HAP-1 (cell line): ENCODE data around the gene PDK4.

Experiments used
- DNase-seq, 2 experiments: peaks; one replicate each; pipeline ENCODE4 v3.0.0-alpha.2; 2016 to 2020; ENCODE audit warnings: low spot score in 2 of 2
- H3K27me3 ChIP-seq: fragments of 250-450 bp; sonication (Bioruptor Pico); 2 replicates; pipeline ENCODE4 v1.5.1; 2020; ENCODE audit warnings: low read depth, mild to moderate bottlenecking, moderate library complexity
- H3K36me3 ChIP-seq: fragments of 250-450 bp; sonication (Bioruptor Pico); replicated peaks from 2 replicates; pipeline ENCODE4 v1.5.1; 2020; ENCODE audit warnings: mild to moderate bottlenecking
- H3K4me1 ChIP-seq: fragments of 250-450 bp; sonication (Bioruptor Pico); 2 replicates; pipeline ENCODE4 v1.5.1; 2020; ENCODE audit warnings: mild to moderate bottlenecking
- H3K4me3 ChIP-seq: fragments of 250-450 bp; sonication (Bioruptor Pico); 2 replicates; pipeline ENCODE4 v1.5.1; 2020; ENCODE audit warnings: mild to moderate bottlenecking, moderate library complexity
- H3K9me3 ChIP-seq: fragments of 250-450 bp; sonication (Bioruptor Pico); 2 replicates; pipeline ENCODE4 v1.5.1; 2020; ENCODE audit warnings: mild to moderate bottlenecking, moderate library complexity
- in situ Hi-C: fragments of 300-500 bp; cut with MboI; formaldehyde crosslinking; loops from 3 replicates; pipeline ENCODE4 v1.14.3; 2020; ENCODE audit warnings: low sequenced_read_pairs, inconsistent platforms, mixed read lengths

The PDK4 gene

GRCh38 chr7:95545007-95545615 lies 51.2 kb downstream of the PDK4 start:
- Histone ChIP-seq H3K9me3 (no peaks in the 10 kb centered on the region), H3K4me3 (no peak overlapping the region), H3K36me3 (no peaks in the 10 kb centered on the region), H3K27me3 (peaks cover 9% of the 10 kb centered on the region; the same call in 1 of the 2 replicates), H3K4me1 (no peaks in the 10 kb centered on the region)
- peak in 1 of 2 experiments; percentile 22 for DNase-seq
- in situ Hi-C loops = loop anchor here (25.0 kb wide), 1 partner anchor 317 kb away; no protein-coding TSS in a partner anchor

DNA sequence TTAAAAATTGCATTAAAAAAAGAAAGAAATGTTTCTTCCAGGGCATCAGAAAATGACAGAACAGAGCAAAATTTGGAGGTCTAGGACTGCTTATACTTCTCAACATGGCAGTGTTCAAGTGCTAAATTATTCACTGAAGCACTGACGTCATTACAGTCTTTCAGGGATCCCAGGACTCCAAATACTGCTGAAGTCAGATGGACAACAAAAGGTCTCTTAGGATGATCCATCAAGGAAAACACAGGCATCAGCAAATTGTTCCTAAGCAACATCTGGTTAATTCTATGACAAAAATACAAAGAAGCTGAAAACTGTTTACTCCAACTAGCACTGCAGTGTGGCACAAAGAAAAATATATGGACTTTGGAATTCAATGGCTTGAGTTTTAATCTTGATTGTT lies 52.1 kb downstream of the PDK4 start:
- Histone ChIP-seq H3K27me3 (peaks cover 9% of the 10 kb centered on the region; the same call in 1 of the 2 replicates), H3K4me3 (no peak overlapping the region), H3K9me3 (no peaks in the 10 kb centered on the region), H3K36me3 (no peaks in the 10 kb centered on the region), H3K4me1 (no peaks in the 10 kb centered on the region)
- no peak for DNase-seq
- in situ Hi-C loops = loop anchor here (25.0 kb wide), 1 partner anchor 318 kb away; no protein-coding TSS in a partner anchor

DNA sequence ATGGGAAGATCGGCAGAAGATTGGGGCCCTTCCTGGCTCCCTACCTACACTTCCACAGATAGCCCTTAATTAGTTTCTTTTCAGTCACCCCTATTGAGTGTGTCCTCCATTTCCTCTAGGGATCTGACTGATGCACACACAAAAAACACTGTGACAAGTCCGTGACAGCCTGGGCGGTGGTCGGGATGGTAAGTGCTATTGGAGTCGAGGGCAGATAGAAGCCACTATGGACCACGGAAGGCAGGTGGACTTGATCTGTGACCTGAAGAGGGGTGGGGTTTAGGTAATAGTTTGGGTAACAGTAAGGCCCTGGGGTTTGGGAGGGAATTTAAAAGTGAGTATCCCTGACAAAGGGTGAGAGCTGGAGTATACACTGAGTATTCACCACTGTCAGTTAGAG lies 53.0 kb downstream of the PDK4 start:
- Histone ChIP-seq H3K4me3 (no peak overlapping the region), H3K4me1 (no peaks in the 10 kb centered on the region), H3K27me3 (peaks cover 9% of the 10 kb centered on the region; the same call in 1 of the 2 replicates), H3K36me3 (no peaks in the 10 kb centered on the region), H3K9me3 (no peaks in the 10 kb centered on the region)
- no peak for DNase-seq
- in situ Hi-C loops = loop anchor here (25.0 kb wide), 1 partner anchor 319 kb away; no protein-coding TSS in a partner anchor

DNA sequence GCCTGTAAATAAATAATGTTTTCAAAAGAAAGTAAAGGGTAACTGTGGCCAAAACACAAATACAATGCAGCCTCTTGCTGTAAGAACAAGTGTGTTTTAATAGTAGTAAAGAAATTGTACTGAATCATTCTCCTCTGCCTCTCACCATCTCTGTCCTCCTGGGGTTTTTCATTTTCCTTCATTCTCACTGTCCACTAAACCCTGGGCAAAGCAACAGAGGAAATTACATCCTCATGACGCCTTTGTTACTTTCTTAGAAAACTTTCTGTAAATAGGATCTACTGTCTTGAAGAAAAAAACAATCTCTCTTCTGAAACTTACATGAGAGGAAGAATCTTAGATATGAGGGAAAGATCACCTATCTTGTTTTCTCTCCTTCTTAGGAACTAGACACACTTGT lies 56.0 kb downstream of the PDK4 start:
- in situ Hi-C loops = loop anchor here (25.0 kb wide), 1 partner anchor 322 kb away; no protein-coding TSS in a partner anchor
- H3K27me3 ChIP-seq = peaks cover 11% of the 10 kb centered on the region; the same call in 1 of the 2 replicates
- H3K4me3 ChIP-seq = no peak overlapping the region
- H3K4me1 ChIP-seq = no peaks in the 10 kb centered on the region
- no peaks in the 10 kb centered on the region for H3K9me3 ChIP-seq
- DNase-seq = no peak
- H3K36me3 ChIP-seq = no peaks in the 10 kb centered on the region

DNA sequence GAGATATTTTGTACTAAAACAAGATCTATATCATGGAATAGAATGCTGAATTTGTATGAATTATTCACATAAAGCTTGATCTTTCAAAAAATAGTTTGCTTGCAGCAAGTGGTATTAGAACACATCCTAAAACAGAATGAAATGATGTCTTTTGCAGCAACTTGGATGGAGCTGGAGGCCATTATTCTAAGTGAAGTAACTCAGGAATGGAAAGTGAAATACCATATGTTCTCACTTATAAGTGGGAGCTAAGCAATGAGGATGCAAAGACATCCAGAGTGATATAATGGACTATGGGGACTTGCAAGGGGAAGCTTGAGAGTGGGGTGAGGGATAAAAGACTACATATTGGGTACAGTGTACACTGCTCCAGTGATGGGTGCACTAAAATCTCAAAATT lies 56.9 kb downstream of the PDK4 start:
- Histone ChIP-seq H3K4me1 (no peaks in the 10 kb centered on the region), H3K27me3 (peaks cover 11% of the 10 kb centered on the region; the same call in 1 of the 2 replicates), H3K36me3 (no peaks in the 10 kb centered on the region), H3K4me3 (no peak overlapping the region), H3K9me3 (no peaks in the 10 kb centered on the region)
- in situ Hi-C loops = loop anchor here (5.0 to 25.0 kb wide), 2 partner anchors 143 to 323 kb away; no protein-coding TSS in a partner anchor
- DNase-seq = no peak

GRCh38 chr7:95537468-95537867 lies 58.8 kb downstream of the PDK4 start:
- Histone ChIP-seq H3K36me3 (no peaks in the 10 kb centered on the region), H3K4me3 (no peak overlapping the region), H3K9me3 (no peaks in the 10 kb centered on the region), H3K27me3 (peaks cover 17% of the 10 kb centered on the region), H3K4me1 (no peaks in the 10 kb centered on the region)
- DNase-seq = no peak
- in situ Hi-C loops = loop anchor here (5.0 to 25.0 kb wide), 2 partner anchors 145 to 325 kb away; no protein-coding TSS in a partner anchor

GRCh38 chr7:95536656-95537311 lies 59.5 kb downstream of the PDK4 start:
- in situ Hi-C loops = loop anchor here (5.0 to 25.0 kb wide), 2 partner anchors 146 to 326 kb away; no protein-coding TSS in a partner anchor
- DNase-seq = no peak
- H3K9me3 ChIP-seq = no peaks in the 10 kb centered on the region
- H3K36me3 ChIP-seq = no peaks in the 10 kb centered on the region
- no peaks in the 10 kb centered on the region for H3K4me1 ChIP-seq
- H3K4me3 ChIP-seq = no peak overlapping the region
- H3K27me3 ChIP-seq = peaks cover 22% of the 10 kb centered on the region

- Histone ChIP-seq H3K4me1 (no peaks in the 10 kb centered on the region), H3K9me3 (no peaks in the 10 kb centered on the region), H3K4me3 (no peak overlapping the region), H3K27me3 (peaks cover 22% of the 10 kb centered on the region), H3K36me3 (no peaks in the 10 kb centered on the region)
- in situ Hi-C loops = loop anchor here (5.0 to 25.0 kb wide), 2 partner anchors 147 to 327 kb away; no protein-coding TSS in a partner anchor
- DNase-seq = no peak
Measured at GRCh38 chr7:95535662-95536061, 60.7 kb downstream of the PDK4 start.

GRCh38 chr7:95534796-95535195 lies 61.5 kb downstream of the PDK4 start:
- Histone ChIP-seq H3K4me3 (no peak overlapping the region), H3K36me3 (no peaks in the 10 kb centered on the region), H3K9me3 (no peaks in the 10 kb centered on the region), H3K27me3 (peaks cover 17% of the 10 kb centered on the region), H3K4me1 (no peaks in the 10 kb centered on the region)
- DNase-seq = peak in 1 of 2 experiments; percentile 22
- in situ Hi-C loops = loop anchor here (5.0 to 25.0 kb wide), 2 partner anchors 148 to 328 kb away; no protein-coding TSS in a partner anchor
